IPS-11a (cell line): ENCODE results near the gene C1orf115.
"Not testable (repeated sequence)": the region's sequence is repeated elsewhere in the genome, so short reads cannot be mapped to it uniquely, and the experiment has no call there.

Source experiments
- H3K4me3 ChIP-seq: one replicate; pipeline ENCODE4 v1.5.1; 2013; ENCODE audit warnings: low read depth, low read length, control low read depth

The C1orf115 gene

GRCh38 chr1:220692436-220693228, 2.5 kb downstream of the C1orf115 start:
- H3K4me3 ChIP-seq: no peak overlapping the region

GRCh38 chr1:220694866-220695382, 4.8 kb downstream of the C1orf115 start:
- H3K4me3 ChIP-seq: no peak overlapping the region

- no peak overlapping the region for H3K4me3 ChIP-seq
These were observed 5.3 kb downstream of the C1orf115 start for GRCh38 chr1:220695426-220695825.

GRCh38 chr1:220696226-220696862, 6.2 kb downstream of the C1orf115 start:
- H3K4me3 ChIP-seq: no peak overlapping the region

GRCh38 chr1:220696863-220697231, 6.7 kb downstream of the C1orf115 start:
- no peak overlapping the region for H3K4me3 ChIP-seq

GRCh38 chr1:220697326-220697725, 7.2 kb downstream of the C1orf115 start:
- H3K4me3 ChIP-seq: no peak overlapping the region

GRCh38 chr1:220698607-220699016, 8.4 kb downstream of the C1orf115 start:
- no peak overlapping the region for H3K4me3 ChIP-seq

- H3K4me3 ChIP-seq: no peak overlapping the region
These were observed 8.9 kb downstream of the C1orf115 start for GRCh38 chr1:220699044-220699443.

- H3K4me3 ChIP-seq: no peak overlapping the region
These were observed 10.5 kb downstream of the C1orf115 start for GRCh38 chr1:220700556-220701179.

- no peak overlapping the region for H3K4me3 ChIP-seq
These were observed 11.8 kb downstream of the C1orf115 start for GRCh38 chr1:220701974-220702373.

- no peak overlapping the region for H3K4me3 ChIP-seq
These were observed 12.6 kb downstream of the C1orf115 start for GRCh38 chr1:220702733-220703270.

GRCh38 chr1:220703305-220703704, 13.1 kb downstream of the C1orf115 start:
- no peak overlapping the region for H3K4me3 ChIP-seq

- H3K4me3 ChIP-seq: no peak overlapping the region
These were observed 15.6 kb downstream of the C1orf115 start for GRCh38 chr1:220705782-220706181.

GRCh38 chr1:220706480-220706879, 16.3 kb downstream of the C1orf115 start:
- H3K4me3 ChIP-seq: no peak overlapping the region

GRCh38 chr1:220707160-220707559, 17.0 kb downstream of the C1orf115 start:
- no peak overlapping the region for H3K4me3 ChIP-seq

GRCh38 chr1:220708244-220708643, 18.1 kb downstream of the C1orf115 start:
- no peak overlapping the region for H3K4me3 ChIP-seq

GRCh38 chr1:220708936-220709801, 19.0 kb downstream of the C1orf115 start:
- no peak overlapping the region for H3K4me3 ChIP-seq

- H3K4me3 ChIP-seq: no peak overlapping the region
These were observed 20.2 kb downstream of the C1orf115 start for GRCh38 chr1:220710333-220710732.

GRCh38 chr1:220711056-220711809, 21.1 kb downstream of the C1orf115 start:
- H3K4me3 ChIP-seq: no peak overlapping the region

GRCh38 chr1:220715986-220716385, 25.8 kb downstream of the C1orf115 start:
- H3K4me3 ChIP-seq: not testable (repeated sequence)
